ENCODE measurements around the gene ASCC3.
"Not testable (repeated sequence)": the region's sequence is repeated elsewhere in the genome, so short reads cannot be mapped to it uniquely, and the experiment has no call there.

DNA sequence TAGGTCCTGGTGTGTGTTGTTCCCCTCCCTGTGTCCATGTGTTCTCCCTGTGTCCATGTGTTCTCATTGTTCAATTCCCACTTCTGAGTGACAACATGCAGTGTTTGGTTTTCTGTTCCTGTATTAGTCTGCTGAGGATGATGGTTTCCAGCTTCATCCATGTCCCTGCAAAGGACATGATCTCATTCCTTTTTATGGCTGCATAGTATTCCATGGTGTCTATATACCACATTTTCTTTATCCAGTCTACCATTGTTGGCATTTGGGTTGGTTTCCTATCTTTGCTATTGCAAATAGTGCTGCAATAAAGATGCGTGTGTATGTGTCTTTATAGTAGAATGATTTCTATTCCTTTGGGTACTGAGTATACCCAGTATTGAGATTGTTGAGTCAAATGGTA, 122.7 kb downstream of the ASCC3 start:
- not testable (repeated sequence) for TF ChIP-seq POLR2A (IDR thresholded peaks at IDR 0.05)
- TF ChIP-seq, protein P1, sequence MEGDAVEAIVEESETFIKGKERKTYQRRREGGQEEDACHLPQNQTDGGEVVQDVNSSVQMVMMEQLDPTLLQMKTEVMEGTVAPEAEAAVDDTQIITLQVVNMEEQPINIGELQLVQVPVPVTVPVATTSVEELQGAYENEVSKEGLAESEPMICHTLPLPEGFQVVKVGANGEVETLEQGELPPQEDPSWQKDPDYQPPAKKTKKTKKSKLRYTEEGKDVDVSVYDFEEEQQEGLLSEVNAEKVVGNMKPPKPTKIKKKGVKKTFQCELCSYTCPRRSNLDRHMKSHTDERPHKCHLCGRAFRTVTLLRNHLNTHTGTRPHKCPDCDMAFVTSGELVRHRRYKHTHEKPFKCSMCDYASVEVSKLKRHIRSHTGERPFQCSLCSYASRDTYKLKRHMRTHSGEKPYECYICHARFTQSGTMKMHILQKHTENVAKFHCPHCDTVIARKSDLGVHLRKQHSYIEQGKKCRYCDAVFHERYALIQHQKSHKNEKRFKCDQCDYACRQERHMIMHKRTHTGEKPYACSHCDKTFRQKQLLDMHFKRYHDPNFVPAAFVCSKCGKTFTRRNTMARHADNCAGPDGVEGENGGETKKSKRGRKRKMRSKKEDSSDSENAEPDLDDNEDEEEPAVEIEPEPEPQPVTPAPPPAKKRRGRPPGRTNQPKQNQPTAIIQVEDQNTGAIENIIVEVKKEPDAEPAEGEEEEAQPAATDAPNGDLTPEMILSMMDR (IDR thresholded peaks at IDR 0.05): not testable (repeated sequence)

All from lower leg skin (tissue), 3 donors.